NB4 (cell line): Measurements from ENCODE around the gene MTFMT.
A peak's percentile ranks its signal among the peaks of the same experiment; 100 is the strongest.

Experiments used
- MYC ChIP-seq: IDR thresholded peaks from 2 replicates; pipeline ENCODE4 v1.6.1; 2011; ENCODE audit warnings: low read depth, low read length
- POLR2A ChIP-seq: IDR thresholded peaks from 2 replicates; pipeline ENCODE4 v1.6.1; 2011; ENCODE audit warnings: mild to moderate bottlenecking; ENCODE audit not compliant: insufficient read length; ENCODE audit errors: extremely low read depth
- TF ChIP-seq, protein P1 (sequence below): IDR thresholded peaks from 2 replicates; pipeline ENCODE4 v1.6.1; 2011; ENCODE audit warnings: low read depth, low read length
- TF ChIP-seq, protein P2 (sequence below): IDR thresholded peaks from one replicate; pipeline ENCODE4 v1.5.1; 2012; ENCODE audit warnings: low read depth, low read length

GRCh38 chr15:65032801-65033537 is 3.5 kb upstream of the MTFMT start:
- TF ChIP-seq, protein P1, sequence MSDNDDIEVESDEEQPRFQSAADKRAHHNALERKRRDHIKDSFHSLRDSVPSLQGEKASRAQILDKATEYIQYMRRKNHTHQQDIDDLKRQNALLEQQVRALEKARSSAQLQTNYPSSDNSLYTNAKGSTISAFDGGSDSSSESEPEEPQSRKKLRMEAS, result no peak
- TF ChIP-seq, protein P2, sequence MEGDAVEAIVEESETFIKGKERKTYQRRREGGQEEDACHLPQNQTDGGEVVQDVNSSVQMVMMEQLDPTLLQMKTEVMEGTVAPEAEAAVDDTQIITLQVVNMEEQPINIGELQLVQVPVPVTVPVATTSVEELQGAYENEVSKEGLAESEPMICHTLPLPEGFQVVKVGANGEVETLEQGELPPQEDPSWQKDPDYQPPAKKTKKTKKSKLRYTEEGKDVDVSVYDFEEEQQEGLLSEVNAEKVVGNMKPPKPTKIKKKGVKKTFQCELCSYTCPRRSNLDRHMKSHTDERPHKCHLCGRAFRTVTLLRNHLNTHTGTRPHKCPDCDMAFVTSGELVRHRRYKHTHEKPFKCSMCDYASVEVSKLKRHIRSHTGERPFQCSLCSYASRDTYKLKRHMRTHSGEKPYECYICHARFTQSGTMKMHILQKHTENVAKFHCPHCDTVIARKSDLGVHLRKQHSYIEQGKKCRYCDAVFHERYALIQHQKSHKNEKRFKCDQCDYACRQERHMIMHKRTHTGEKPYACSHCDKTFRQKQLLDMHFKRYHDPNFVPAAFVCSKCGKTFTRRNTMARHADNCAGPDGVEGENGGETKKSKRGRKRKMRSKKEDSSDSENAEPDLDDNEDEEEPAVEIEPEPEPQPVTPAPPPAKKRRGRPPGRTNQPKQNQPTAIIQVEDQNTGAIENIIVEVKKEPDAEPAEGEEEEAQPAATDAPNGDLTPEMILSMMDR, result peak; percentile 64
- no peak for TF ChIP-seq POLR2A
- no peak for TF ChIP-seq MYC
